Endothelial cell of umbilical vein (primary cell): ENCODE measurements around the gene HBP1. TPM values are rescaled to one million over a fixed set of nuclear protein-coding genes. Genes with fewer than 3 reads are reported as not detected.
"Not testable (repeated sequence)": the region's sequence is repeated elsewhere in the genome, so short reads cannot be mapped to it uniquely, and the experiment has no call there.

Experiments
- BruUV-seq: library from RNA; stranded (reverse); fragments of 400-500 nt; replicated peaks from 2 replicates; lab custom pipeline; 2021; lab: Mats Ljungman, UMichigan
- CTCF ChIA-PET: fragments of 300-600, 350-600 bp; sonication (Branson Sonifier 250); formaldehyde crosslinking; loops from one replicate; lab custom pipeline; 2021; ENCODE audit warnings: antibody characterized with exemption, inconsistent platforms; lab: Charles Lee
- POLR2A ChIA-PET: fragments of 300-600, 350-600 bp; sonication (Branson Sonifier 250); formaldehyde crosslinking; loops from one replicate; lab custom pipeline; 2021; ENCODE audit warnings: antibody characterized with exemption, inconsistent platforms; lab: Charles Lee
- DNase-seq: peaks from one replicate; pipeline ENCODE4 v3.0.0-alpha.2; 2011; ENCODE audit warnings: low read depth, low spot score
- FAIRE-seq: peaks from 2 replicates; lab custom pipeline; 2011; peaks lifted over from hg19 to GRCh38; lab: Jason Lieb, UNC
- H2AFZ ChIP-seq: 2 replicates; pipeline ENCODE4 v1.6.0; 2012; ENCODE audit warnings: low read depth, low read length, control low read depth, inconsistent platforms
- H3K27ac ChIP-seq: 2 replicates; pipeline ENCODE4 v1.5.1; 2011; ENCODE audit warnings: low read depth, mild to moderate bottlenecking, control low read depth, low read length, moderate library complexity; ENCODE audit not compliant: insufficient read depth
- H3K27me3 ChIP-seq, 2 experiments: 2 replicates each; pipeline versions ENCODE4 v1.6.0 to v1.6.1; 2011; ENCODE audit warnings: low read length in 2 of 2, mixed read lengths in 1 of 2; ENCODE audit not compliant: control insufficient read depth in 2 of 2, insufficient read depth in 2 of 2
- H3K36me3 ChIP-seq, 2 experiments: 2 replicates in 1 of 2; 3 replicates in 1 of 2; pipeline ENCODE4 v1.5.1; 2011; ENCODE audit warnings: low read length in 2 of 2, mild to moderate bottlenecking in 1 of 2, moderate library complexity in 1 of 2; ENCODE audit not compliant: control insufficient read depth in 2 of 2, insufficient read depth in 2 of 2; ENCODE audit errors: extremely low read depth in 1 of 2
- H3K4me1 ChIP-seq: 3 replicates; pipeline ENCODE4 v1.5.1; 2011; ENCODE audit warnings: mild to moderate bottlenecking, low read length; ENCODE audit not compliant: control insufficient read depth, insufficient read depth; ENCODE audit errors: extremely low read depth
- H3K4me2 ChIP-seq: 2 replicates; pipeline ENCODE4 v1.6.1; 2011; ENCODE audit warnings: low read length, control low read depth, mixed read lengths; ENCODE audit not compliant: insufficient read depth
- H3K4me3 ChIP-seq, 3 experiments: fragments of 200-600 bp in 1 of 3; sonication (generic), shearing (Covaris generic) in 1 of 3; replicated peaks in 1 of 3; 2 replicates each; pipeline ENCODE4 v1.5.1; 2011 to 2016; ENCODE audit warnings: control low read depth in 3 of 3, low read length in 3 of 3, mild to moderate bottlenecking in 2 of 3, inconsistent platforms in 1 of 3, low read depth in 1 of 3, moderate library complexity in 1 of 3; ENCODE audit not compliant: insufficient read depth in 1 of 3
- H3K79me2 ChIP-seq: 2 replicates; pipeline ENCODE4 v1.6.0; 2012; ENCODE audit warnings: low read length, inconsistent platforms; ENCODE audit not compliant: control insufficient read depth, insufficient read depth
- H3K9ac ChIP-seq: replicated peaks from 2 replicates; pipeline ENCODE3; 2011; ENCODE audit warnings: low read length, control low read depth; ENCODE audit not compliant: insufficient read depth; ENCODE audit errors: extremely low read depth
- H3K9me1 ChIP-seq: replicated peaks from 3 replicates; pipeline ENCODE4 v1.6.0; 2011; ENCODE audit warnings: mild to moderate bottlenecking, low read length; ENCODE audit not compliant: control insufficient read depth, insufficient read depth; ENCODE audit errors: extremely low read depth
- H3K9me3 ChIP-seq: replicated peaks from 2 replicates; pipeline ENCODE4 v1.5.1; 2012; ENCODE audit warnings: low read length, inconsistent platforms; ENCODE audit not compliant: control insufficient read depth, insufficient read depth
- H4K20me1 ChIP-seq: replicated peaks from 2 replicates; pipeline ENCODE3; 2011; ENCODE audit warnings: mild to moderate bottlenecking, low read length; ENCODE audit not compliant: control insufficient read depth, insufficient read depth; ENCODE audit errors: extremely low read depth
- EZH2 ChIP-seq: IDR thresholded peaks from 2 replicates; pipeline ENCODE4 v1.6.1; 2012; ENCODE audit warnings: borderline replicate concordance, low read depth, mild to moderate bottlenecking, moderate library complexity, low read length, inconsistent platforms; ENCODE audit not compliant: severe bottlenecking
- GATA2 ChIP-seq: IDR thresholded peaks from 2 replicates; pipeline ENCODE4 v1.7.0; 2011; ENCODE audit warnings: low read depth, mild to moderate bottlenecking, moderate library complexity, mixed read lengths, low read length; ENCODE audit not compliant: insufficient read length, insufficient read depth
- JUN ChIP-seq: IDR thresholded peaks from 2 replicates; pipeline ENCODE4 v1.6.1; 2011; ENCODE audit warnings: borderline replicate concordance, low read depth; ENCODE audit not compliant: insufficient read length, insufficient read depth
- MYC ChIP-seq: IDR thresholded peaks from one replicate; pipeline ENCODE4 v1.6.1; 2011; ENCODE audit warnings: mild to moderate bottlenecking, low read depth, low read length
- POLR2A ChIP-seq: IDR thresholded peaks from 2 replicates; pipeline ENCODE4 v1.6.1; 2012; ENCODE audit warnings: low read depth, mild to moderate bottlenecking, control low read depth, low read length
- POLR2AphosphoS5 ChIP-seq: IDR thresholded peaks from 2 replicates; pipeline ENCODE4 v1.6.1; 2012; ENCODE audit warnings: low read depth, mild to moderate bottlenecking, control low read depth, low read length, moderate library complexity; ENCODE audit not compliant: insufficient read depth
- dilution Hi-C: fragments of 300-500 bp; cut with MboI; formaldehyde crosslinking; loops from one replicate; pipeline ENCODE4 v1.15.0; 2019; ENCODE audit warnings: low sequenced_read_pairs; ENCODE audit not compliant: extremely low pct_ligation_motif_present
- intact Hi-C: fragments of 100-400 bp; cut with micrococcal nuclease; formaldehyde crosslinking; loops from one replicate; pipeline ENCODE4 v1.10.0; 2022
- polyA plus RNA-seq, 4 experiments: library from polyadenylated mRNA; depleted of rRNA in 3 of 4; stranded (reverse) in 3 of 4; unstranded in 1 of 4; fragments of >200 nt; gene quantifications; 2 replicates each; pipeline versions ENCODE4 v1.2.1 to v1.2.3, GENCODE V29; 2011 to 2012; ENCODE audit warnings: missing spikeins in 1 of 4
- total RNA-seq: library from RNA; stranded (reverse); gene quantifications from 2 replicates; pipeline ENCODE4 v1.2.3, GENCODE V29; 2021
- TF ChIP-seq, protein P1 (sequence below): IDR thresholded peaks from 2 replicates; pipeline ENCODE4 v1.6.1; 2011; ENCODE audit not compliant: insufficient read depth, insufficient read length
- TF ChIP-seq, protein P2 (sequence below), 2 donors: IDR thresholded peaks; 1 replicate in 1 of 2; 2 replicates in 1 of 2; pipeline ENCODE4 v1.5.1; 2011; ENCODE audit warnings: low read length in 2 of 2, mild to moderate bottlenecking in 2 of 2, moderate library complexity in 2 of 2, control low read depth in 1 of 2, inconsistent platforms in 1 of 2, low read depth in 1 of 2; ENCODE audit not compliant: insufficient read depth in 1 of 2; ENCODE audit errors: extremely low read depth in 1 of 2

Gene HBP1
- total and polyA plus RNA-seq, 2 donors (not counting 3 experiments of a cell fraction or from before 2014, with no cell fraction given), result 49.6 to 63.4 TPM

GRCh38 chr7:107219563-107220244, 50.9 kb downstream of the HBP1 start:
- Histone ChIP-seq H3K79me2 (no peaks in the 10 kb centered on the region), H3K9ac (no peak overlapping the region), H2AFZ (no peak overlapping the region), H4K20me1 (no peaks in the 10 kb centered on the region), H3K27ac (no peak overlapping the region), H3K4me2 (no peak overlapping the region), H3K36me3 (no peaks in the 10 kb centered on the region), H3K4me1 (no peaks in the 10 kb centered on the region), H3K4me3 (no peak overlapping the region), H3K9me1 (no peaks in the 10 kb centered on the region), H3K27me3 (no peaks in the 10 kb centered on the region), H3K9me3 (no peaks in the 10 kb centered on the region)
- POLR2A ChIA-PET, result no interaction called here
- FAIRE-seq, result no peak
- TF ChIP-seq POLR2AphosphoS5, result no peak
- TF ChIP-seq JUN, result no peak
- CTCF ChIA-PET, result no interaction called here
- no TSS peak for BruUV-seq
- no peak for DNase-seq
- dilution Hi-C loops, result no loop called here
- intact Hi-C loops, result no loop called here

DNA sequence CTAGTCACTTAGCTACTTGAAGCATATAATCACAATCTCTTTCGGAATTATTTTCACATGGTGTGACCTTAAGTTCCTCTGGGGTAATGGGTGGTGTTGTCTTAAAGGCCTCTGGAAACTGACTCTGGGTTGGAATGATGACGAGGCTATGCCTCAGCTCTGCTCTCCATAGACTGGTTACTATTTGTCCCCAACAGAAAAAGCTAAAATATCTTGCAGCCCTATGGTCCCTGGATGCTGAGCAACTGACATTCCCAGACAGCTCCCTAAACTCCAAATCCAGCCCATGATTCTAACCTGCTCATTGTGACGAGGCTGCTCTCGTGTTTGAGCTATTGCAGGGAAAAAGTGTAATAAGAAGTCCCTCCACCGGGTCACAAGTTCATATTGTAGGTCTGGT, 51.6 kb downstream of the HBP1 start:
- H3K27me3 ChIP-seq, result no peaks in the 10 kb centered on the region
- no TSS peak for BruUV-seq
- H3K79me2 ChIP-seq, result no peaks in the 10 kb centered on the region
- POLR2A ChIA-PET, result no interaction called here
- H3K4me2 ChIP-seq, result no peak overlapping the region
- no peaks in the 10 kb centered on the region for H3K9me1 ChIP-seq
- no peaks in the 10 kb centered on the region for H3K4me1 ChIP-seq
- dilution Hi-C loops (no loop called here), intact Hi-C loops (no loop called here)
- no peaks in the 10 kb centered on the region for H3K9me3 ChIP-seq
- DNase-seq (no peak), FAIRE-seq (no peak)
- H4K20me1 ChIP-seq, result no peaks in the 10 kb centered on the region
- no peak overlapping the region for H2AFZ ChIP-seq
- TF ChIP-seq POLR2A (no peak), EZH2 (no peak), POLR2AphosphoS5 (no peak), JUN (no peak), GATA2 (no peak), MYC (no peak)
- TF ChIP-seq, protein P1, sequence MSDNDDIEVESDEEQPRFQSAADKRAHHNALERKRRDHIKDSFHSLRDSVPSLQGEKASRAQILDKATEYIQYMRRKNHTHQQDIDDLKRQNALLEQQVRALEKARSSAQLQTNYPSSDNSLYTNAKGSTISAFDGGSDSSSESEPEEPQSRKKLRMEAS, result no peak
- TF ChIP-seq, protein P2, sequence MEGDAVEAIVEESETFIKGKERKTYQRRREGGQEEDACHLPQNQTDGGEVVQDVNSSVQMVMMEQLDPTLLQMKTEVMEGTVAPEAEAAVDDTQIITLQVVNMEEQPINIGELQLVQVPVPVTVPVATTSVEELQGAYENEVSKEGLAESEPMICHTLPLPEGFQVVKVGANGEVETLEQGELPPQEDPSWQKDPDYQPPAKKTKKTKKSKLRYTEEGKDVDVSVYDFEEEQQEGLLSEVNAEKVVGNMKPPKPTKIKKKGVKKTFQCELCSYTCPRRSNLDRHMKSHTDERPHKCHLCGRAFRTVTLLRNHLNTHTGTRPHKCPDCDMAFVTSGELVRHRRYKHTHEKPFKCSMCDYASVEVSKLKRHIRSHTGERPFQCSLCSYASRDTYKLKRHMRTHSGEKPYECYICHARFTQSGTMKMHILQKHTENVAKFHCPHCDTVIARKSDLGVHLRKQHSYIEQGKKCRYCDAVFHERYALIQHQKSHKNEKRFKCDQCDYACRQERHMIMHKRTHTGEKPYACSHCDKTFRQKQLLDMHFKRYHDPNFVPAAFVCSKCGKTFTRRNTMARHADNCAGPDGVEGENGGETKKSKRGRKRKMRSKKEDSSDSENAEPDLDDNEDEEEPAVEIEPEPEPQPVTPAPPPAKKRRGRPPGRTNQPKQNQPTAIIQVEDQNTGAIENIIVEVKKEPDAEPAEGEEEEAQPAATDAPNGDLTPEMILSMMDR (IDR thresholded peaks at IDR 0.05; ENCODE audit: extremely low read depth in 1 of 2, insufficient read depth in 1 of 2, low read depth in 1 of 2, low read length in 2 of 2), result no peak
- H3K9ac ChIP-seq, result no peak overlapping the region
- no peak overlapping the region for H3K27ac ChIP-seq
- no peaks in the 10 kb centered on the region for H3K36me3 ChIP-seq
- H3K4me3 ChIP-seq, result no peak overlapping the region
- CTCF ChIA-PET, result interaction anchor here (0.6 kb wide), 1 partner anchor 526 kb away, joined by 3 read pairs; no protein-coding TSS in a partner anchor

- CTCF ChIA-PET, result interaction anchor here (0.6 kb wide), 1 partner anchor 525 kb away, joined by 3 read pairs; no protein-coding TSS in a partner anchor
- H3K9me1 ChIP-seq, H2AFZ ChIP-seq, H3K4me1 ChIP-seq, H3K4me2 ChIP-seq, H4K20me1 ChIP-seq, H3K36me3 ChIP-seq, DNase-seq, H3K79me2 ChIP-seq, BruUV-seq, H3K9me3 ChIP-seq, H3K27ac ChIP-seq, dilution Hi-C loops, H3K27me3 ChIP-seq, H3K9ac ChIP-seq, H3K4me3 ChIP-seq, intact Hi-C loops, FAIRE-seq: not testable (repeated sequence)
- POLR2A ChIA-PET, result interaction anchor here (0.7 kb wide), 1 partner anchor 13 kb away, joined by 3 read pairs; no protein-coding TSS in a partner anchor
Observed at GRCh38 chr7:107220806-107221205, 52.0 kb downstream of the HBP1 start.
